Endothelial cell of umbilical vein (primary cell): ENCODE data around the gene TESK2. TPM values are rescaled to one million over a fixed set of nuclear protein-coding genes. Genes with fewer than 3 reads are reported as not detected.

Source experiments
- BruUV-seq: library from RNA; stranded (reverse); fragments of 400-500 nt; replicated peaks from 2 replicates; lab custom pipeline; 2021; lab: Mats Ljungman, UMichigan
- CTCF ChIA-PET: fragments of 300-600, 350-600 bp; sonication (Branson Sonifier 250); formaldehyde crosslinking; loops from one replicate; lab custom pipeline; 2021; ENCODE audit warnings: antibody characterized with exemption, inconsistent platforms; lab: Charles Lee
- POLR2A ChIA-PET: fragments of 300-600, 350-600 bp; sonication (Branson Sonifier 250); formaldehyde crosslinking; loops from one replicate; lab custom pipeline; 2021; ENCODE audit warnings: antibody characterized with exemption, inconsistent platforms; lab: Charles Lee
- DNase-seq: peaks from one replicate; pipeline ENCODE4 v3.0.0-alpha.2; 2011; ENCODE audit warnings: low read depth, low spot score
- FAIRE-seq: peaks from 2 replicates; lab custom pipeline; 2011; peaks lifted over from hg19 to GRCh38; lab: Jason Lieb, UNC
- H2AFZ ChIP-seq: 2 replicates; pipeline ENCODE4 v1.6.0; 2012; ENCODE audit warnings: low read depth, low read length, control low read depth, inconsistent platforms
- H3K27ac ChIP-seq: 2 replicates; pipeline ENCODE4 v1.5.1; 2011; ENCODE audit warnings: low read depth, mild to moderate bottlenecking, control low read depth, low read length, moderate library complexity; ENCODE audit not compliant: insufficient read depth
- H3K27me3 ChIP-seq, 2 experiments: 2 replicates each; pipeline versions ENCODE4 v1.6.0 to v1.6.1; 2011; ENCODE audit warnings: low read length in 2 of 2, mixed read lengths in 1 of 2; ENCODE audit not compliant: control insufficient read depth in 2 of 2, insufficient read depth in 2 of 2
- H3K36me3 ChIP-seq, 2 experiments: 2 replicates in 1 of 2; 3 replicates in 1 of 2; pipeline ENCODE4 v1.5.1; 2011; ENCODE audit warnings: low read length in 2 of 2, mild to moderate bottlenecking in 1 of 2, moderate library complexity in 1 of 2; ENCODE audit not compliant: control insufficient read depth in 2 of 2, insufficient read depth in 2 of 2; ENCODE audit errors: extremely low read depth in 1 of 2
- H3K4me1 ChIP-seq: 3 replicates; pipeline ENCODE4 v1.5.1; 2011; ENCODE audit warnings: mild to moderate bottlenecking, low read length; ENCODE audit not compliant: control insufficient read depth, insufficient read depth; ENCODE audit errors: extremely low read depth
- H3K4me2 ChIP-seq: 2 replicates; pipeline ENCODE4 v1.6.1; 2011; ENCODE audit warnings: low read length, control low read depth, mixed read lengths; ENCODE audit not compliant: insufficient read depth
- H3K4me3 ChIP-seq, 3 experiments: fragments of 200-600 bp in 1 of 3; sonication (generic), shearing (Covaris generic) in 1 of 3; replicated peaks in 1 of 3; 2 replicates each; pipeline ENCODE4 v1.5.1; 2011 to 2016; ENCODE audit warnings: control low read depth in 3 of 3, low read length in 3 of 3, mild to moderate bottlenecking in 2 of 3, inconsistent platforms in 1 of 3, low read depth in 1 of 3, moderate library complexity in 1 of 3; ENCODE audit not compliant: insufficient read depth in 1 of 3
- H3K79me2 ChIP-seq: 2 replicates; pipeline ENCODE4 v1.6.0; 2012; ENCODE audit warnings: low read length, inconsistent platforms; ENCODE audit not compliant: control insufficient read depth, insufficient read depth
- H3K9ac ChIP-seq: replicated peaks from 2 replicates; pipeline ENCODE3; 2011; ENCODE audit warnings: low read length, control low read depth; ENCODE audit not compliant: insufficient read depth; ENCODE audit errors: extremely low read depth
- H3K9me1 ChIP-seq: replicated peaks from 3 replicates; pipeline ENCODE4 v1.6.0; 2011; ENCODE audit warnings: mild to moderate bottlenecking, low read length; ENCODE audit not compliant: control insufficient read depth, insufficient read depth; ENCODE audit errors: extremely low read depth
- H3K9me3 ChIP-seq: replicated peaks from 2 replicates; pipeline ENCODE4 v1.5.1; 2012; ENCODE audit warnings: low read length, inconsistent platforms; ENCODE audit not compliant: control insufficient read depth, insufficient read depth
- H4K20me1 ChIP-seq: replicated peaks from 2 replicates; pipeline ENCODE3; 2011; ENCODE audit warnings: mild to moderate bottlenecking, low read length; ENCODE audit not compliant: control insufficient read depth, insufficient read depth; ENCODE audit errors: extremely low read depth
- EZH2 ChIP-seq: IDR thresholded peaks from 2 replicates; pipeline ENCODE4 v1.6.1; 2012; ENCODE audit warnings: borderline replicate concordance, low read depth, mild to moderate bottlenecking, moderate library complexity, low read length, inconsistent platforms; ENCODE audit not compliant: severe bottlenecking
- FOS ChIP-seq: IDR thresholded peaks from 2 replicates; pipeline ENCODE4 v1.6.1; 2011; ENCODE audit warnings: mild to moderate bottlenecking, low read length, moderate library complexity, borderline replicate concordance; ENCODE audit not compliant: insufficient read depth
- GATA2 ChIP-seq: IDR thresholded peaks from 2 replicates; pipeline ENCODE4 v1.7.0; 2011; ENCODE audit warnings: low read depth, mild to moderate bottlenecking, moderate library complexity, mixed read lengths, low read length; ENCODE audit not compliant: insufficient read length, insufficient read depth
- JUN ChIP-seq: IDR thresholded peaks from 2 replicates; pipeline ENCODE4 v1.6.1; 2011; ENCODE audit warnings: borderline replicate concordance, low read depth; ENCODE audit not compliant: insufficient read length, insufficient read depth
- MYC ChIP-seq: IDR thresholded peaks from one replicate; pipeline ENCODE4 v1.6.1; 2011; ENCODE audit warnings: mild to moderate bottlenecking, low read depth, low read length
- POLR2A ChIP-seq: IDR thresholded peaks from 2 replicates; pipeline ENCODE4 v1.6.1; 2012; ENCODE audit warnings: low read depth, mild to moderate bottlenecking, control low read depth, low read length
- POLR2AphosphoS5 ChIP-seq: IDR thresholded peaks from 2 replicates; pipeline ENCODE4 v1.6.1; 2012; ENCODE audit warnings: low read depth, mild to moderate bottlenecking, control low read depth, low read length, moderate library complexity; ENCODE audit not compliant: insufficient read depth
- dilution Hi-C: fragments of 300-500 bp; cut with MboI; formaldehyde crosslinking; loops from one replicate; pipeline ENCODE4 v1.15.0; 2019; ENCODE audit warnings: low sequenced_read_pairs; ENCODE audit not compliant: extremely low pct_ligation_motif_present
- intact Hi-C: fragments of 100-400 bp; cut with micrococcal nuclease; formaldehyde crosslinking; loops from one replicate; pipeline ENCODE4 v1.10.0; 2022
- polyA plus RNA-seq, 4 experiments: library from polyadenylated mRNA; depleted of rRNA in 3 of 4; stranded (reverse) in 3 of 4; unstranded in 1 of 4; fragments of >200 nt; gene quantifications; 2 replicates each; pipeline versions ENCODE4 v1.2.1 to v1.2.3, GENCODE V29; 2011 to 2012; ENCODE audit warnings: missing spikeins in 1 of 4
- total RNA-seq: library from RNA; stranded (reverse); gene quantifications from 2 replicates; pipeline ENCODE4 v1.2.3, GENCODE V29; 2021
- TF ChIP-seq, protein P1 (sequence below), 2 donors: IDR thresholded peaks; 1 replicate in 1 of 2; 2 replicates in 1 of 2; pipeline ENCODE4 v1.5.1; 2011; ENCODE audit warnings: low read length in 2 of 2, mild to moderate bottlenecking in 2 of 2, moderate library complexity in 2 of 2, control low read depth in 1 of 2, inconsistent platforms in 1 of 2, low read depth in 1 of 2; ENCODE audit not compliant: insufficient read depth in 1 of 2; ENCODE audit errors: extremely low read depth in 1 of 2
- TF ChIP-seq, protein P2 (sequence below): IDR thresholded peaks from 2 replicates; pipeline ENCODE4 v1.6.1; 2011; ENCODE audit not compliant: insufficient read depth, insufficient read length

TESK2 gene
- total and polyA plus RNA-seq, 2 donors (not counting 3 experiments of a cell fraction or from before 2014, with no cell fraction given) = 2.1 to 2.6 TPM

DNA sequence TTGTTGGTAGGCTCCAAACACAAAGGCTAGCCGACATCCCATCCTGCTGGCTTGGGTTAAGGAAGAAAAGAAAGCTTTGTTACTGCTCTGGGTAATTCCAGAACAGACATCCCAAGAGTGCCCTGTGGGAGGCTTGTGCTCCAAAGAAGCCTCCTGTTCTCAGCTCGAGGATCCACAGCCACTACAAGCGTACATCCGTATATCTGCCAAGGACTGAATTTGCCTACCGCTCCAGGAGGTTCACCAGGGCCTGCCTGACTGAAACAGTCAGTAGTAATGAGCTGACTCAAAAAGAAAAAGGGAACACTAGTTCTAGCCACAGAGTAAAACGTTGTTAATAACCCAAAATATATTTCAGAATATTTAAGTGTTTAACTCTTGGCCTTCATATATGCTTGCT, 125.9 kb downstream of the TESK2 start:
- Histone ChIP-seq H3K9me1 (no peaks in the 10 kb centered on the region), H2AFZ (no peak overlapping the region), H3K36me3 (no peaks in the 10 kb centered on the region), H3K9ac (no peak overlapping the region), H3K27ac (no peak overlapping the region), H3K4me2 (no peak overlapping the region), H3K9me3 (no peaks in the 10 kb centered on the region), H3K4me3 (no peak overlapping the region), H4K20me1 (no peaks in the 10 kb centered on the region), H3K4me1 (no peaks in the 10 kb centered on the region), H3K79me2 (no peaks in the 10 kb centered on the region), H3K27me3 (no peaks in the 10 kb centered on the region)
- FAIRE-seq (no peak), DNase-seq (no peak)
- ChIA-PET POLR2A (no interaction called here), CTCF (interaction anchor here (0.9 to 15.5 kb wide), 5 partner anchors 8 to 134 kb away, joined by 3 to 457 read pairs (median 4); partner anchors contain the start of genes CCDC163 and TESK2)
- intact Hi-C loops = no loop called here
- BruUV-seq = no TSS peak
- TF ChIP-seq MYC (no peak), FOS (no peak), JUN (no peak), EZH2 (no peak), POLR2A (no peak), GATA2 (no peak), POLR2AphosphoS5 (no peak)
- TF ChIP-seq, protein P1, sequence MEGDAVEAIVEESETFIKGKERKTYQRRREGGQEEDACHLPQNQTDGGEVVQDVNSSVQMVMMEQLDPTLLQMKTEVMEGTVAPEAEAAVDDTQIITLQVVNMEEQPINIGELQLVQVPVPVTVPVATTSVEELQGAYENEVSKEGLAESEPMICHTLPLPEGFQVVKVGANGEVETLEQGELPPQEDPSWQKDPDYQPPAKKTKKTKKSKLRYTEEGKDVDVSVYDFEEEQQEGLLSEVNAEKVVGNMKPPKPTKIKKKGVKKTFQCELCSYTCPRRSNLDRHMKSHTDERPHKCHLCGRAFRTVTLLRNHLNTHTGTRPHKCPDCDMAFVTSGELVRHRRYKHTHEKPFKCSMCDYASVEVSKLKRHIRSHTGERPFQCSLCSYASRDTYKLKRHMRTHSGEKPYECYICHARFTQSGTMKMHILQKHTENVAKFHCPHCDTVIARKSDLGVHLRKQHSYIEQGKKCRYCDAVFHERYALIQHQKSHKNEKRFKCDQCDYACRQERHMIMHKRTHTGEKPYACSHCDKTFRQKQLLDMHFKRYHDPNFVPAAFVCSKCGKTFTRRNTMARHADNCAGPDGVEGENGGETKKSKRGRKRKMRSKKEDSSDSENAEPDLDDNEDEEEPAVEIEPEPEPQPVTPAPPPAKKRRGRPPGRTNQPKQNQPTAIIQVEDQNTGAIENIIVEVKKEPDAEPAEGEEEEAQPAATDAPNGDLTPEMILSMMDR (IDR thresholded peaks at IDR 0.05; ENCODE audit: extremely low read depth in 1 of 2, insufficient read depth in 1 of 2, low read depth in 1 of 2, low read length in 2 of 2) = no peak
- TF ChIP-seq, protein P2, sequence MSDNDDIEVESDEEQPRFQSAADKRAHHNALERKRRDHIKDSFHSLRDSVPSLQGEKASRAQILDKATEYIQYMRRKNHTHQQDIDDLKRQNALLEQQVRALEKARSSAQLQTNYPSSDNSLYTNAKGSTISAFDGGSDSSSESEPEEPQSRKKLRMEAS = no peak
- dilution Hi-C loops = loop anchor here (25.0 kb wide), 1 partner anchor 122 kb away; the partner anchor contains the start of gene TESK2
